GM19438 (cell line): Measurements from ENCODE around the gene DPY19L1.
"Not testable (repeated sequence)": the region's sequence is repeated elsewhere in the genome, so short reads cannot be mapped to it uniquely, and the experiment has no call there.

Source experiments
- ATAC-seq: cut with Tn5 transposase; IDR thresholded peaks from one replicate; pipeline ENCODE4 v1.9.1; 2021; ENCODE audit warnings: low read depth; ENCODE audit not compliant: unreplicated experiment

DPY19L1 gene

DNA sequence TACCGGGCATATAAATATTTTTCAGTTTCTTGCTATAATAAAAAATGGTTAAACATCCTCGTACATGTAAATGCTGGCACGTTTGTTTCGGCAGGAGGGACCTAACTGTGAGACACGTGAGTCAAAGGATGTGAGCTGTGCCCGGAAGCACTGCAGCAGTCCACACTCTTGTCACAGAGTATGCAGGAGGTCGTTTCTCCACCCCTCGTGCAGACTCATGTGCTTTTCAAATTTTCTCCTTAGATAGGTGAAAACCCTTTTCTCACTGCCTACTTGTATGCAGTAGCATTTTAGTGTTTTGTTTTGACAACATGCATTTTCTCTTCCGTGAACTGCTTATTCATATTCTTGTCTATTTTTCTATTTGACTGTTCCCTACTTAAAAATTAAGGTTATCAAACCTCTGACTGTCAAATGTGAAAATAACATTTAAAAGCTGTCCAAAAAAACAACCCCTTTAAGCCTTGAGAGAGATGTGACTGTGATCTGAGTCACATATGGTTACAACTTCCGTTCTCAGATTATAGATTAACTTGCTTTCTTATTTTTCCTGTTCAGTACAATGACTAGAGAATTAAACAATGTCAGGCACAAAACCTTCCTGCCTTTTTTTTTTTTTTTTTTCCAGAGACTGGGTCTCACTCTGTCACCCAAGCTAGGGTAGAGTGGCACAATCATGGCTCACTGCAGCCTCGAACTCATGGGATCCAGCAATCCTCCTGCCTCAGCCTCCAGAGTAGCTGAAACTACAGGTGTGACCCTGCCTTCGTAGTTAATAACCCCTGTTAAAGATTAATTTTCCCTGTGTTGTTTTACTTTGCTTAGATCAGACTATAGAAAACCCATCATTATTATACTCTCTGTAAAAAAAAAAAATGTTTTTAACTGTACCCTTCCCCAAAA, 45.1 kb downstream of the DPY19L1 start:
- peak; percentile 83 for ATAC-seq

GRCh38 chr7:34988442-34989125, 48.7 kb downstream of the DPY19L1 start:
- ATAC-seq = not testable (repeated sequence)

- not testable (repeated sequence) for ATAC-seq
Measured at GRCh38 chr7:34985155-34985554, 52.1 kb downstream of the DPY19L1 start.

GRCh38 chr7:34984140-34984539, 53.1 kb downstream of the DPY19L1 start:
- not testable (repeated sequence) for ATAC-seq

DNA sequence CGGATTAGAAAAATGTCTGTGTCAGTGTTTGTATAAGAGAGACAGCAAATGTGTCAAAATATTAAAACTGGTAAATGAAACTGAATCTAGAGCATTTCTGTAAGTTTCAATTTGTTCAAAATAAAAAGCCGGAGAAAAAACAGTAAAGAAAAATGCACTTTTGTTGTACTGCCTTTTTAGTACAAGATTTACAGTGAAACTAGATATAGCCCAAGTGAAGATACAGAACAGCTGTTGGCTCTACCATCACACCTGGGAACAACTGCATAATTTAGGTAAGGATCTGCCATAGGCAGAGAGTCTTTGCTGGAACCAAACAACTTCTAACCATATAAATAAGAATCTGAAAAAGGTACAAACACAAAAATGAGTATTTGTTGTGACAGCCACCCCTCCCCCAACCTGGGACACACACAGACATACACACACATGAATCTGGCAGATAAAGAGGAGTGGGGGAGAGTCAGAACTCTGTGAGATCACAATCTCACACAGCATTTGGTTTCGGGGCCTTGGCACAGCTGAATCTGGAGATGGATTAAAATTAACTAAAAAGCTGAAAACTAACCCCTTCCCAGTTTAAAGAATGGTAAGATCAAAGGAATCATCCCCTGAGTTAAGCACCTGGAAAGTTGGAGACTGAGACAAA, 54.8 kb downstream of the DPY19L1 start:
- ATAC-seq = peak; percentile 60

DNA sequence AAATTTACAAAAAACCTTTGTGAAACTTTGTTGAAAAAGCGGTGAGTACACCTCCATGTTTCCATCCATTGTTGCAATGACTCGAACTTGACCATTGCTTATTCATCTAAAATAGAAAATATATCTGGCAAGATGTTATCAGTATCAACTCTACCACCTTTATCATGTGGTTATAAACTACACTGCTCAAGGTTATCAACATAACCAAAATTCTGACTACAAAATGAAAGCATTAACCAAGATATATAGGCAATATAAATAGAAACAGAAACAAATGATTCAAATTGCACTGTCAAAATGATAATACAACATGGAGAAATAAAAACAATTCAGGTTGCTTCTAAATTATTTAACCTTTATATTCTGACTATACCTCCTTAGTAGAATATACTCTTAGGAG, 58.2 kb downstream of the DPY19L1 start:
- not testable (repeated sequence) for ATAC-seq

DNA sequence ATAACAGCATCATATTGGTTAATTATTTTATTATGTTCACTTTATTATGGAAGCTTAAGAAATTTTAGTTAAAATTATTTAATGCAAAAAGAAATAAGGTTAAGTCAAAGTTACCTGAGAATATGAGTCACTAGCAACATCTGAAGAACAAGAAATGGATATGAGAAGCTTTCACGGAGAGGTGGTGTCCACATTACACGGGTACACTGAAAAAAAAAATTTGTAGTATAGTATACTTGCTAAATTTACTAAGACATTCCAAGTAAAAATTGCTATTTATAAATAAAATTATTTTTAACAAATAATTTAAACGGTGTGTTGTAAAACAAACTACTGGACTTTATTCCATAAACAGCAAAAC, 63.9 kb downstream of the DPY19L1 start:
- no peak for ATAC-seq

DNA sequence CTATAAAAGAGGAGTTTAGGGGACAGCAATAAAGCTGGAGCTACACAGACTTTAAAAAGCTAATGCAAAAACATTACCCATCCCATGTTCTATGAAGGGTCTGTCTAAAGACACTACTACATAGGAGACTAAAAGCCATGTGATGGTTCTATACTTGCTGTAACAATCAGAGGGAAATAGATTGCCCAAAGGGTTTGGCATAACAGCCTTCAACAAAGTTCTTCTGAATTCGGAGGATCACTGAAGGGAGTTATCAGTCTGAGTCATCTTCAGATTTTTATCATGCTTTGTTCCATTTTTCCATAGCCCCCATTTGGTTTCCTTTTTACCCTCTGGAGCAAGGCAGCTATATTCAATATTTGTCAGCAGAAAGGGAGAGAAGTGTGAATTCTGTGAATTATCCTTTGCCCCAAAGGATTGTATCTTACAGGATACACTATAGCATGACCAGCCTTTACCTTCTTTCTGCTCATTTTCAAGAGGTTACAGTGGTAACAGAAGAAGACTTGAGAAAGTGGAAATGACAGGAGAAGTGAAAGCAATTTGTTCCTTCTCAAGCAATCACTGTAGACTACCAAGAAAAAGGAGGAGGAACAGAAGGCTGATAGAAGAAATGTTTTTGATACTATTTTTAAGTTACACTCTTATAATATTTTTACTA, 64.4 kb downstream of the DPY19L1 start:
- not testable (repeated sequence) for ATAC-seq

- ATAC-seq = not testable (repeated sequence)
Measured at GRCh38 chr7:34967818-34968217, 69.5 kb downstream of the DPY19L1 start.

DNA sequence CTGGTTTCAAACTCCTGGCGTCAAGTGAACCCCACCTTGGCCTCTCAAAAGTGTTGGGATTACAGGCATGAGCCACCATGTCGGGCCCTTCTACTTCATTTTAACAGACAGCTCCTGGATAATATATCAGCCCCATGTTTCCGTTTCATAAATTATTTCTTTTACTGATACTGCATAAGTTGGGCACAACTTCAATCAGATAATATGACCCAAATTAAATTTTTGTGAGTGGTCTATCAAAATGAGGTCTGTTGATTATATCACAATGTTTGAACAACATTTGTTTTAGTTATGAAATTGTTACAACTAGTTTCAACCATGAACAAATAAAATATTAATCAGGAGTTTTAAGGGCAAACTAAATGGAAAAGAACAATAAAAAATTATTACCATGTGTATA, 70.8 kb downstream of the DPY19L1 start:
- ATAC-seq = not testable (repeated sequence)

DNA sequence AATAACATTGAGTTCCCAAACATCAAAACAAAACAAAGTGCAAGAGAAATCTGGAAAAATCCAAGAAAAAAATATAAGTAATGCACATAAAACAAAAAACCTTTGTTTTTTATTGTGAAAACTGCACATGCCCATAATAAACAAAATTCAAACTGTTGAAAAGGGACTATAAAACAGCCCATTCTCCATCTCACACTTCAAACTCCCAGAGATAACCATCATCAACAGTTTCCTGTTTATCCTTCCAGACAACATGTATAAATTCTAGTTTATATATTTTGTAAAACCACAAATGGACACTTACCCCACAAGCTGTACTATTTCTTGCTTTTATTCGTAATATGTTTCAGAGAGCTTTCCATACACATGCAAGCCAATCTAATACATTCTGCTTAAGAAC, 79.3 kb downstream of the DPY19L1 start:
- no peak for ATAC-seq

DNA sequence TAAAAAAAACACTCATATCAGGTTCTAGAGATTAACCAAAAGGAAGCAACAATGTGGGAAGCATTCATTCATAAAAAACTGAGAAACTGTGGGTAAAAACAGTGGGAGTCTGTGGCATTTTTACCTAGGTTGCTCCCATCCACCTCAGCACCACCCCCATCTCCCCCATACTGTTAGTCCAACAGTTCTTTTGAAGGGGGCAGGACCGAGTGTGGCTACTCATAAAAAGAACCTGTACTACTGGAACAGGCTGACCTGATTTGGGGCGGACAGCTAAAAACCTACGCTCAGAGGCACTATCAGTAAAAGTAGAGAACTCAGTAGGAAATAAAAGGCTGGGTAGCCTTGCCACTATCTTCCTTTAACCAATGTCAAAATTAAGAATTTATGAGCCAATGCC, 84.5 kb downstream of the DPY19L1 start:
- no peak for ATAC-seq

GRCh38 chr7:34949361-34949760, 87.9 kb downstream of the DPY19L1 start:
- no peak for ATAC-seq

DNA sequence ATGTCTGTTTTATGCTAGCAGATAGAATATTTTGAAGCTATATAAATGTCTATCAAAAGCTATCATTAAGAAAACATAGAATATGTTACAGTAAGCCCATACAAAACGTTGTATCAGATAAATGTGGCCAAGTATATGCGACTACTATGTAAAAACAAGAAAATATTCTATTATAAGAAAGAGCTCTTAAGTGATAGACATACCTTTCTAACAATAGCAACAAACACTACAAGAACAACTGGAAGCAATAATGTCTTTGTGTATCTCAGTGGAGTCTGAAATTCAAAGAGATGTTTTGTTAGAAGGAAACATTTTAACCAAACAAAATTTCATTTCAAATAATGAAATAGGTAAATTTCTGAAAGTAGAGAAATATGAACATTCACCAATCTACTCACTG, 89.9 kb downstream of the DPY19L1 start:
- not testable (repeated sequence) for ATAC-seq

GRCh38 chr7:34946486-34946885, 90.8 kb downstream of the DPY19L1 start:
- ATAC-seq = no peak

DNA sequence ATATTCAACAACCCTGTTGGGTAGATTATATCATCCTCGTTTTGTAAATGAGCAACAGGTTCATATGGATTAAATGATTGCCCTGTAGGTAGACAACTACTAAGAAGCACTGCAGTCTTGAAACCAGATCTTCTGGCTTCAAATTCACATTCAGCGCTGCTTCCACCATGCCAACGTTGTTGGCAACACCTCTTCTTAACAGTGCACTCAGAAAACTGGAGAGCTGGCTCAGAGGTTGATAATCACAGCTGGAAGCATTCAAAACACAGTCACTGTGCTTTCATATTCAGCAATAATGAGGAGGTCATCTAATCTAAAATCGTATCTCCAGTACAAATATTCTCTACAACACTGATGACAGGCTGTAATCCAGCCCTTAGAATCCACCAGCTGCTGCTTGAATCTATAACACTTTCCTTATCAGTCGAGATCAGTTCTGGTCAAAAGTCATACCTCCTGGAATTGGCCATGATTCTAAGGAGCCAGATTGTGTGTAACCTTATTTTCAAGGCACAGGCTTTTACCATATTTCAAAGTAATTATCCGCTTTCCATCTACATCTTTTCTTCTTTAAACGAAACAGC, 91.3 kb downstream of the DPY19L1 start:
- not testable (repeated sequence) for ATAC-seq

- no peak for ATAC-seq
Measured at GRCh38 chr7:34939175-34939574, 98.1 kb downstream of the DPY19L1 start.

DNA sequence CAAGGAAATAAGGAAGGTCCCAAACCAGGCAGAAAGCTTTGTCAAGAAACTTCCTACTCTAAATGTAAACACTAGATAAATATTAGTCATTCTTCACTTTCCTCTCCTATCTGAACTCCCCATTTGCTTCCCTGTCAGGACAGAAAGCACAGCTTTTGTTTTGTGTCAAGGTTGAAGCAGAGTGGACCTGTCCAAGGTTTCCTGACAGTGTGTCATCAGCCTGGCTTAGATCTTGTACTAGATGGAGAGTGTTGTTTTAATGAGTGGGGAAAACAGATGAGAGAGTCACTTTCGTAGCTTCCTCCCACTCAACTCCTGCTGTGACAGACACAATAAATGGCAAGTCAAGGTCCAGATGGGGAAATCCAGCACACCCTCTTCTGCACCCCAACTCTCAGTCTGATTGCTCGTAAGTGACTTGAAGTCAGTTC, 101.5 kb downstream of the DPY19L1 start:
- ATAC-seq = not testable (repeated sequence)

DNA sequence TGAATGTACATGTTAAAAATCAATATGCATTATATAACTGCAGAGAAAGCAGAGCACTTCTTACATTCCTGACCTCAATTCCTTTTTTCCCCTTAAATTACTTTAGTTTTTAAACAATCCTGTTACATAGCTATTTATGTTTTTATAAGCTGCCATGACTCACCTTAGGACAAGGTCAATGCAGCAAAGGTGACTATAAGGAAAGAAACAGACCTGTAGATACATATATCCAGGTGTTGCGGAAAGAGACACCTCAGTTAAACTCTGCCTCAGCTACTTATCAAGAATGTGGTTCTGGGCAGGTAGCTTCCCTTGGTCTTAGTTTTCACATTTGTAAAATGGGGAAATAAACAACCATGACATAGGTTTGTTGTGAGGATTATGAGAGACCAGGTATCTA, 105.5 kb downstream of the DPY19L1 start:
- no peak for ATAC-seq

GRCh38 chr7:34929783-34930182, 107.5 kb downstream of the DPY19L1 start:
- not testable (repeated sequence) for ATAC-seq
